Lower leg skin (tissue), 3 donors: ENCODE data around the gene IPO11.

Experiments used
- CTCF ChIP-seq, 3 donors: fragments of 450-650 bp; IDR thresholded peaks; one replicate each; pipeline ENCODE4 v1.5.1; 2016; ENCODE audit warnings: antibody characterized with exemption in 3 of 3, mild to moderate bottlenecking in 3 of 3, moderate library complexity in 2 of 3
- POLR2A ChIP-seq, 2 donors: fragments of 450-650 bp; IDR thresholded peaks; one replicate each; pipeline ENCODE4 v1.6.1; 2016 to 2017; ENCODE audit warnings: antibody characterized with exemption in 2 of 2, mild to moderate bottlenecking in 1 of 2, moderate library complexity in 1 of 2

GRCh38 chr5:62538017-62538942, 125.7 kb downstream of the IPO11 start:
- TF ChIP-seq POLR2A (IDR thresholded peaks at IDR 0.05) (no peak), CTCF (IDR thresholded peaks at IDR 0.05) (no peak)
